ENCODE measurements around the gene DGUOK.
"Not testable (repeated sequence)": the region's sequence is repeated elsewhere in the genome, so short reads cannot be mapped to it uniquely, and the experiment has no call there.

Gene DGUOK

GRCh38 chr2:73902284-73902683, 24.4 kb upstream of the DGUOK start:
- Histone ChIP-seq H2AFZ (ENCODE audit: low read length, unreplicated experiment) (no peak overlapping the region), H3K27me3 (ENCODE audit: insufficient read depth, low read length) (no peaks in the 10 kb centered on the region), H3K79me2 (ENCODE audit: control insufficient read depth, insufficient read depth, low read length, unreplicated experiment) (no peaks in the 10 kb centered on the region), H3K4me3 (ENCODE audit: low read depth, low read length) (no peak overlapping the region), H3K36me3 (ENCODE audit: insufficient read depth, low read length) (no peaks in the 10 kb centered on the region), H3K4me1 (ENCODE audit: control insufficient read depth, insufficient read depth, low read length, unreplicated experiment) (no peaks in the 10 kb centered on the region), H3K27ac (ENCODE audit: low read depth, low read length) (no peak overlapping the region)

- no peaks in the 10 kb centered on the region for H3K36me3 ChIP-seq (ENCODE audit: insufficient read depth, low read length)
- H3K79me2 ChIP-seq (ENCODE audit: control insufficient read depth, insufficient read depth, low read length, unreplicated experiment) = no peaks in the 10 kb centered on the region
- no peaks in the 10 kb centered on the region for H3K27me3 ChIP-seq (ENCODE audit: insufficient read depth, low read length)
- no peak overlapping the region for H2AFZ ChIP-seq (ENCODE audit: low read length, unreplicated experiment)
- H3K4me3 ChIP-seq (ENCODE audit: low read depth, low read length) = no peak overlapping the region
- no peaks in the 10 kb centered on the region for H3K4me1 ChIP-seq (ENCODE audit: control insufficient read depth, insufficient read depth, low read length, unreplicated experiment)
- H3K27ac ChIP-seq (ENCODE audit: low read depth, low read length) = no peak overlapping the region
These were observed 23.4 kb upstream of the DGUOK start for GRCh38 chr2:73903313-73903712.

- not testable (repeated sequence) for H2AFZ ChIP-seq (ENCODE audit: low read length, unreplicated experiment); H3K4me1 ChIP-seq (ENCODE audit: control insufficient read depth, insufficient read depth, low read length, unreplicated experiment); H3K27ac ChIP-seq (ENCODE audit: low read depth, low read length); H3K79me2 ChIP-seq (ENCODE audit: control insufficient read depth, insufficient read depth, low read length, unreplicated experiment); H3K36me3 ChIP-seq (ENCODE audit: insufficient read depth, low read length); H3K4me3 ChIP-seq (ENCODE audit: low read depth, low read length); H3K27me3 ChIP-seq (ENCODE audit: insufficient read depth, low read length)
These were observed 22.6 kb upstream of the DGUOK start for GRCh38 chr2:73903949-73904613.

- Histone ChIP-seq H3K27ac (ENCODE audit: low read depth, low read length) (no peak overlapping the region), H3K4me3 (ENCODE audit: low read depth, low read length) (no peak overlapping the region), H3K27me3 (ENCODE audit: insufficient read depth, low read length) (no peaks in the 10 kb centered on the region), H3K79me2 (ENCODE audit: control insufficient read depth, insufficient read depth, low read length, unreplicated experiment) (no peaks in the 10 kb centered on the region), H3K36me3 (ENCODE audit: insufficient read depth, low read length) (no peaks in the 10 kb centered on the region), H2AFZ (ENCODE audit: low read length, unreplicated experiment) (no peak overlapping the region), H3K4me1 (ENCODE audit: control insufficient read depth, insufficient read depth, low read length, unreplicated experiment) (no peaks in the 10 kb centered on the region)
These were observed 21.7 kb upstream of the DGUOK start for GRCh38 chr2:73904952-73905351.

GRCh38 chr2:73906847-73907505, 19.7 kb upstream of the DGUOK start:
- H3K4me1 ChIP-seq (ENCODE audit: control insufficient read depth, insufficient read depth, low read length, unreplicated experiment) = no peaks in the 10 kb centered on the region
- no peak overlapping the region for H3K4me3 ChIP-seq (ENCODE audit: low read depth, low read length)
- no peak overlapping the region for H3K27ac ChIP-seq (ENCODE audit: low read depth, low read length)
- H3K79me2 ChIP-seq (ENCODE audit: control insufficient read depth, insufficient read depth, low read length, unreplicated experiment) = no peaks in the 10 kb centered on the region
- no peaks in the 10 kb centered on the region for H3K36me3 ChIP-seq (ENCODE audit: insufficient read depth, low read length)
- no peaks in the 10 kb centered on the region for H3K27me3 ChIP-seq (ENCODE audit: insufficient read depth, low read length)
- no peak overlapping the region for H2AFZ ChIP-seq (ENCODE audit: low read length, unreplicated experiment)

- Histone ChIP-seq H3K4me3 (ENCODE audit: low read depth, low read length) (no peak overlapping the region), H3K36me3 (ENCODE audit: insufficient read depth, low read length) (no peaks in the 10 kb centered on the region), H3K27me3 (ENCODE audit: insufficient read depth, low read length) (no peaks in the 10 kb centered on the region), H3K4me1 (ENCODE audit: control insufficient read depth, insufficient read depth, low read length, unreplicated experiment) (no peaks in the 10 kb centered on the region), H3K79me2 (ENCODE audit: control insufficient read depth, insufficient read depth, low read length, unreplicated experiment) (no peaks in the 10 kb centered on the region), H3K27ac (ENCODE audit: low read depth, low read length) (no peak overlapping the region), H2AFZ (ENCODE audit: low read length, unreplicated experiment) (no peak overlapping the region)
These were observed 18.7 kb upstream of the DGUOK start for GRCh38 chr2:73907840-73908452.

- no peaks in the 10 kb centered on the region for H3K27me3 ChIP-seq (ENCODE audit: insufficient read depth, low read length)
- H3K36me3 ChIP-seq (ENCODE audit: insufficient read depth, low read length) = no peaks in the 10 kb centered on the region
- H3K4me3 ChIP-seq (ENCODE audit: low read depth, low read length) = no peak overlapping the region
- H2AFZ ChIP-seq (ENCODE audit: low read length, unreplicated experiment) = no peak overlapping the region
- H3K79me2 ChIP-seq (ENCODE audit: control insufficient read depth, insufficient read depth, low read length, unreplicated experiment) = no peaks in the 10 kb centered on the region
- H3K4me1 ChIP-seq (ENCODE audit: control insufficient read depth, insufficient read depth, low read length, unreplicated experiment) = no peaks in the 10 kb centered on the region
- H3K27ac ChIP-seq (ENCODE audit: low read depth, low read length) = no peak overlapping the region
These were observed 17.7 kb upstream of the DGUOK start for GRCh38 chr2:73908689-73909652.

GRCh38 chr2:73910873-73911547, 15.7 kb upstream of the DGUOK start:
- no peak overlapping the region for H3K4me3 ChIP-seq (ENCODE audit: low read depth, low read length)
- H3K4me1 ChIP-seq (ENCODE audit: control insufficient read depth, insufficient read depth, low read length, unreplicated experiment) = no peaks in the 10 kb centered on the region

GRCh38 chr2:73911548-73912208, 15.0 kb upstream of the DGUOK start:
- Histone ChIP-seq H3K27me3 (ENCODE audit: insufficient read depth, low read length) (no peaks in the 10 kb centered on the region), H2AFZ (ENCODE audit: low read length, unreplicated experiment) (no peak overlapping the region), H3K4me1 (ENCODE audit: control insufficient read depth, insufficient read depth, low read length, unreplicated experiment) (no peaks in the 10 kb centered on the region), H3K4me3 (ENCODE audit: low read depth, low read length) (no peak overlapping the region), H3K36me3 (ENCODE audit: insufficient read depth, low read length) (no peaks in the 10 kb centered on the region), H3K79me2 (ENCODE audit: control insufficient read depth, insufficient read depth, low read length, unreplicated experiment) (no peaks in the 10 kb centered on the region), H3K27ac (ENCODE audit: low read depth, low read length) (no peak overlapping the region)

More at GRCh38 chr2:73910873-73911547, 15.7 kb upstream of the DGUOK start:
- H3K27me3 ChIP-seq (ENCODE audit: insufficient read depth, low read length) = no peaks in the 10 kb centered on the region
- no peaks in the 10 kb centered on the region for H3K36me3 ChIP-seq (ENCODE audit: insufficient read depth, low read length)
- H2AFZ ChIP-seq (ENCODE audit: low read length, unreplicated experiment) = no peak overlapping the region
- no peaks in the 10 kb centered on the region for H3K79me2 ChIP-seq (ENCODE audit: control insufficient read depth, insufficient read depth, low read length, unreplicated experiment)
- no peak overlapping the region for H3K27ac ChIP-seq (ENCODE audit: low read depth, low read length)

All from ACC112 (cell line).